Left renal pelvis (tissue), 4 donors: ENCODE results near the gene SKA3. TPM values are rescaled to one million over a fixed set of nuclear protein-coding genes. Genes with fewer than 3 reads are reported as not detected.

ENCODE experiments used
- DNase-seq, 4 donors: peaks; one replicate each; pipeline ENCODE4 v3.0.0-alpha.2; 2013; ENCODE audit warnings: low read depth in 4 of 4, low spot score in 3 of 4
- polyA plus RNA-seq, 4 donors: library from polyadenylated mRNA; unstranded; fragments of 120-200 nt; gene quantifications; one replicate each; pipeline ENCODE4 v1.2.1, GENCODE V29; 2013; ENCODE audit not compliant: insufficient read length in 4 of 4

Gene SKA3
- polyA plus RNA-seq, 4 donors = 10.4 to 14.2 (median 12.5) TPM

GRCh38 chr13:21117104-21117809, 59.1 kb downstream of the SKA3 start:
- no peak for DNase-seq

GRCh38 chr13:21116141-21116540, 60.2 kb downstream of the SKA3 start:
- DNase-seq = no peak

- no peak for DNase-seq
Measured at GRCh38 chr13:21115231-21115630, 61.1 kb downstream of the SKA3 start.

- DNase-seq = no peak
Measured at GRCh38 chr13:21111546-21111945, 64.8 kb downstream of the SKA3 start.

- DNase-seq = no peak
Measured at GRCh38 chr13:21109168-21109567, 67.2 kb downstream of the SKA3 start.

- DNase-seq = no peak
Measured at GRCh38 chr13:21106089-21106488, 70.3 kb downstream of the SKA3 start.

- no peak for DNase-seq
Measured at GRCh38 chr13:21104199-21105019, 71.9 kb downstream of the SKA3 start.

Other genes with a start within 250 kb of the SKA3 start
- 10 to 100 TPM; 23.9 to 36.0 (median 27.1) TPM for gene LATS2, start 115.0 kb downstream of the SKA3 start, polyA plus RNA-seq
- gene SAP18, start 36.4 kb downstream of the SKA3 start, polyA plus RNA-seq = 100 to 1,000 TPM; 224 to 297 (median 251) TPM
- 10 to 100 TPM; 14.0 to 26.4 (median 23.0) TPM for gene MRPL57, start 106 bp upstream of the SKA3 start, polyA plus RNA-seq